Activated CD4-positive, alpha-beta T cell treated with anti-CD3 and anti-CD28 coated beads, Interleukin-2, amount 50 U/mL, for 48 hours (primary cell): ENCODE measurements around the gene PTPN4.

Source experiments
- DNase-seq, 2 experiments: peaks; one replicate each; pipeline ENCODE4 v3.0.0-alpha.2; 2020

Gene PTPN4

GRCh38 chr2:119759451-119760236 lies at the start of gene PTPN4:
Gene PTPN4 (plus strand): TSS chr2:119759922. CDS start chr2:119809854, 49,932 bp downstream.
- peak; percentile 91 to 93 for DNase-seq

GRCh38 chr2:119710281-119710680 lies 49.4 kb upstream of the PTPN4 start:
- DNase-seq: no peak

- DNase-seq: no peak
Observed at GRCh38 chr2:119711352-119711751, 48.4 kb upstream of the PTPN4 start.

GRCh38 chr2:119712571-119712970 lies 47.2 kb upstream of the PTPN4 start:
- no peak for DNase-seq

GRCh38 chr2:119713819-119714490 lies 45.8 kb upstream of the PTPN4 start:
- DNase-seq: no peak

- DNase-seq: no peak
Observed at GRCh38 chr2:119715409-119716283, 44.1 kb upstream of the PTPN4 start.

- no peak for DNase-seq
Observed at GRCh38 chr2:119716284-119716672, 43.4 kb upstream of the PTPN4 start.

GRCh38 chr2:119718501-119719260 lies 41.0 kb upstream of the PTPN4 start:
- DNase-seq: no peak

- DNase-seq: no peak
Observed at GRCh38 chr2:119719261-119719627, 40.5 kb upstream of the PTPN4 start.

- DNase-seq: no peak
Observed at GRCh38 chr2:119721043-119721442, 38.7 kb upstream of the PTPN4 start.

- DNase-seq: no peak
Observed at GRCh38 chr2:119721462-119721861, 38.3 kb upstream of the PTPN4 start.

GRCh38 chr2:119721904-119722303 lies 37.8 kb upstream of the PTPN4 start:
- DNase-seq: no peak

GRCh38 chr2:119723186-119723585 lies 36.5 kb upstream of the PTPN4 start:
- no peak for DNase-seq

GRCh38 chr2:119723784-119724467 lies 35.8 kb upstream of the PTPN4 start:
- no peak for DNase-seq

GRCh38 chr2:119724656-119725485 lies 34.9 kb upstream of the PTPN4 start:
- no peak for DNase-seq

GRCh38 chr2:119727493-119727892 lies 32.2 kb upstream of the PTPN4 start:
- DNase-seq: no peak

- DNase-seq: no peak
Observed at GRCh38 chr2:119728421-119728820, 31.3 kb upstream of the PTPN4 start.

GRCh38 chr2:119730671-119731177 lies 29.0 kb upstream of the PTPN4 start:
- no peak for DNase-seq

- DNase-seq: no peak
Observed at GRCh38 chr2:119731983-119732382, 27.7 kb upstream of the PTPN4 start.

GRCh38 chr2:119732601-119733164 lies 27.0 kb upstream of the PTPN4 start:
- DNase-seq: no peak

GRCh38 chr2:119734047-119734446 lies 25.7 kb upstream of the PTPN4 start:
- no peak for DNase-seq
